GM19099 (cell line): ENCODE measurements around the gene MBD2.

ENCODE experiments used
- POLR2A ChIP-seq: IDR thresholded peaks from 3 replicates; pipeline ENCODE4 v1.6.1; 2011; ENCODE audit warnings: low read depth; ENCODE audit not compliant: insufficient read length; ENCODE audit errors: extremely low read depth

MBD2 gene

GRCh38 chr18:54116541-54117257 is 107.8 kb downstream of the MBD2 start:
- no peak for TF ChIP-seq POLR2A

GRCh38 chr18:54112356-54112755 is 112.1 kb downstream of the MBD2 start:
- no peak for TF ChIP-seq POLR2A

- TF ChIP-seq POLR2A = no peak
Measured at GRCh38 chr18:54109131-54109683, 115.3 kb downstream of the MBD2 start.

GRCh38 chr18:54102123-54102522 is 122.3 kb downstream of the MBD2 start:
- no peak for TF ChIP-seq POLR2A
